Measurements from ENCODE around the gene FAF1. TPM values are rescaled to one million over a fixed set of nuclear protein-coding genes. Genes with fewer than 3 reads are reported as not detected.

The FAF1 gene
- total RNA-seq, 1 donor from 2014 or later: 52.7 TPM

DNA sequence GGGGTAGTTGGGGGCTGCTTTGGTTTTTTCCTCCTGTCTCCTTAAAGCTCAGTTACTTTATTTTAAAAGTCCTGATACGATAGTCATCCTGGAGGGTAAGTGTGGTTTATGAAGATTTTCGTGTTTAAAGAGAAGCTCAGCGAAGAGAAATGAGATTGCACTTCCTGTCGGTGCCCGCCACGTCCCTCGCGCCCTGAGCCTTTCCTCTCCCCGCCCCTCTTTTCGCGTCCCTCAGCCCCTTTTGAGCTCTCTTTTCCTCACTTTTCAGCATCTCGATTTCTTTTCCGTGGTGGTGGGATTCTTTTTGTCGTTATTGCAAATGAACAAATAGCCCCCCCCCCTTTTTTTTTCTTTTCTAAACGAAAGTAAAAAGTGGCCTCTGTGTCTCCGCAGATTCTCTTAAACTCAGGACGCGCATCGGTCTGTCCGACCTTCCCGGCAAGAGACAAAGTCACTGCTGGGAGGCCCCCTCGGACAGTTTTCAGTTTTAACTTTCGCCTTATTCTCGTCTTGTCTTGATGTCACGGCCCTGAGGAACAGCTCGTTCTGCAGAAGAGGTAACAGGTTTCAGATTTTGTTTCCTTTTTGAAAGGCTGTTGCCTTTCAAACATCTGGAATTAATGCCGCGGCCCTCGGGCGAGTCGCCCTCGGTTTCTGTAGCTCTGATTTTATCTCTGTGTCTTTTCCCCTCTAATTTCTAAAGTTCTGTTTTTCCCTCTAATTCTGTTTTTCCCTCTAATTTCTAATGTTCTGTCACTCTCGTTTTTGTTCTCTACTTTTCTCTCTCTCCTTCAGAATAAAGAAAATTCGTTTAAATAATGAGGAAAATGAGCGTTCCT lies 535.8 kb downstream of the FAF1 start:
- Histone ChIP-seq H3K4me3 (ENCODE audit: low read depth, low read length) (peak overlapping the region; percentile 37), H3K36me3 (ENCODE audit: control insufficient read depth, insufficient read depth, low read length) (no peaks in the 10 kb centered on the region), H3K27me3 (ENCODE audit: control insufficient read depth, insufficient read depth, low read length) (peaks cover 58% of the 10 kb centered on the region)
- TF ChIP-seq CTCF (IDR thresholded peaks at IDR 0.05; ENCODE audit: insufficient read depth, low read length, severe bottlenecking): no peak
- no peak for FAIRE-seq
- no peak for DNase-seq (ENCODE audit: low read depth)

DNA sequence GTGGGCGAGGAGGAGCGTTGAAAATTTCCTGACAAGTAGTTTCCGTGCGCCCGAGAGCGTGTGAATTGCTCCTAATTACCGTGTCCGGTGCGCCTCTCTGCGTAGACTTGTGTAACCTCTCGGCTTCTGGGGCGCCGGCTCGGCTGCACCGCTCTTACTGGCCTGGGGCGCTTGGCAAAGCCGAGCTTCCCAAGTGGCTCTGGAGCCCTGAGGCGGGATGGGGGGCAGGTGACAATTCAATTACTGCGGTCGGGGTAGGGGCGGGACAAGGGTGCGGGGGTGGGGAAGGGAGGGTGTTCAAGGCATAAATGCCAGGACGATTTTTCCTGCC lies 536.4 kb downstream of the FAF1 start:
- peak overlapping the region; percentile 37 for H3K4me3 ChIP-seq (ENCODE audit: low read depth, low read length)
- H3K36me3 ChIP-seq (ENCODE audit: control insufficient read depth, insufficient read depth, low read length): no peaks in the 10 kb centered on the region
- TF ChIP-seq CTCF (IDR thresholded peaks at IDR 0.05; ENCODE audit: insufficient read depth, low read length, severe bottlenecking): no peak
- peak; percentile 29 for DNase-seq (ENCODE audit: low read depth)
- no peak for FAIRE-seq
- H3K27me3 ChIP-seq (ENCODE audit: control insufficient read depth, insufficient read depth, low read length): peaks cover 59% of the 10 kb centered on the region

GRCh38 chr1:50422946-50423669 lies 537.0 kb downstream of the FAF1 start, which contains the start of gene DMRTA2:
TSS of gene DMRTA2 (minus strand) at chr1:50423443. CDS start at chr1:50421536, 1,907 bp downstream.
- H3K27me3 ChIP-seq (ENCODE audit: control insufficient read depth, insufficient read depth, low read length): peaks cover 58% of the 10 kb centered on the region
- H3K4me3 ChIP-seq (ENCODE audit: low read depth, low read length): peak within 1 kb of the TSS; percentile 37
- DNase-seq (ENCODE audit: low read depth): peak; percentile 35
- H3K36me3 ChIP-seq (ENCODE audit: control insufficient read depth, insufficient read depth, low read length): no peaks in the 10 kb centered on the region
- no peak for FAIRE-seq
- no peak for TF ChIP-seq CTCF (IDR thresholded peaks at IDR 0.05; ENCODE audit: insufficient read depth, low read length, severe bottlenecking)

DNA sequence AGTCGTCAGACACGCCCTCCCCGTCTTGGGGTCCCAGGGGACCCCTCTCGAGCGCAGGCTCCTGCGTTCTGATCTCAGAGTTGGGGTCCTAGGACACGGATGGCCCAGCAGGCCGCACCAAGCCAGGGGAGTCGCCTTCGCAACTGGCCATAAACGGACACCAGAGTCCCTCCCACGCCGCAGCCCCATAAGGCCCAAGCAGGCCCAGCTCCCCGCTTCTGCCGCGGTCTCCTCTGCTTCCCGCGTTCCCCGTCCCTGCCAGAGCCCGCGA lies 537.5 kb downstream of the FAF1 start:
- Histone ChIP-seq H3K36me3 (ENCODE audit: control insufficient read depth, insufficient read depth, low read length) (no peaks in the 10 kb centered on the region), H3K4me3 (ENCODE audit: low read depth, low read length) (peak overlapping the region; percentile 37), H3K27me3 (ENCODE audit: control insufficient read depth, insufficient read depth, low read length) (peaks cover 53% of the 10 kb centered on the region)
- DNase-seq (ENCODE audit: low read depth): no peak
- no peak for TF ChIP-seq CTCF (IDR thresholded peaks at IDR 0.05; ENCODE audit: insufficient read depth, low read length, severe bottlenecking)
- no peak for FAIRE-seq

DNA sequence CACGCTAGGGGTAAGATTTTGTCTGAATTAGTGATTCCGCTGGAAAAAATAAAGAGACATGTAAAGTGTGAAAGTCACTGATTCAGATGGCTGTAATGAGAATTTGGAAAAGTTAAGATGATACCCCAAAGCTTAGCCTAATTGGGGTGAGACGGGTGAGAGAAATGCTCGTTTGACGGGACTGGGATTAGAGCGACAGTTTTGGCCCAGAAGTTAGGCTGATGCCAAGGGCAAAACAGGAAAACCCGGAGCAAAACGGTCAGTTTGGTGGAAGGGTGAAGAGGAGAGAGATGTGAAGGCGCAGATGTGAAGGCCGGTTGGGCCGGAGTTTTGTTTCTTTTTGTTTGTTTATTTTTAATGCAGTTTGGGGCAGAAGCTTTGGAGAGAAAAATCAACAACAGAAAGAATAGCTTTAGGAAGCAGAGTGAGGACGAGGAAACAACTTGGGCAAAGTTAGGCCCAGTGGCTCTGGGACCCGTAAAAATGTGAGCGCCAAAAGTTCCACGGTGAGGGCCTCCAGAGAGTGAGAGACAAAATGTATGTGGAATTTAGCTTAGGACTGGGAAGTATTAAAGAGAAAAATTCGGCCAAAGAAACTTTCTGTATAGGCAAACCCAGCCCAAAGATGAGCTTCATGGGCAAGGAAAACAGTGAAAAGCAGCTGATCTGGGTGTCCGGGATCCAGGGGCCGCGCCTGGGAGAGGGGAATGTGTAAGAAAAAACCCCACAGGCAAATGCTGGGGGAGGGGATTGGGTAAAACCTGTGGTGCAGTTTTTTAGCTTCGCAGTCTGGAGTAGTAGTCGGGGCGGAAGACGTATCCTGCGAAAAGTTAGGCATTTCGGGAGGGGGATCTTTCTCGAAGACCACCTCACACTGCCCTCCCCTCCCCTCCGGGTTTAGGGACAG lies 538.0 kb downstream of the FAF1 start:
- FAIRE-seq: no peak
- H3K4me3 ChIP-seq (ENCODE audit: low read depth, low read length): no peak overlapping the region
- H3K27me3 ChIP-seq (ENCODE audit: control insufficient read depth, insufficient read depth, low read length): peaks cover 52% of the 10 kb centered on the region
- no peak for TF ChIP-seq CTCF (IDR thresholded peaks at IDR 0.05; ENCODE audit: insufficient read depth, low read length, severe bottlenecking)
- DNase-seq (ENCODE audit: low read depth): no peak
- H3K36me3 ChIP-seq (ENCODE audit: control insufficient read depth, insufficient read depth, low read length): no peaks in the 10 kb centered on the region

Data from bronchial epithelial cell (primary cell).